CD4-positive, alpha-beta T cell treated with Interferon alpha-2 for 1 hour (primary cell): ENCODE data around the gene RCN1.
"Not testable (repeated sequence)": the region's sequence is repeated elsewhere in the genome, so short reads cannot be mapped to it uniquely, and the experiment has no call there.

Experiments used
- DNase-seq, 2 donors: peaks; one replicate each; pipeline ENCODE4 v3.0.0-alpha.2; 2020 to 2022

RCN1 gene

DNA sequence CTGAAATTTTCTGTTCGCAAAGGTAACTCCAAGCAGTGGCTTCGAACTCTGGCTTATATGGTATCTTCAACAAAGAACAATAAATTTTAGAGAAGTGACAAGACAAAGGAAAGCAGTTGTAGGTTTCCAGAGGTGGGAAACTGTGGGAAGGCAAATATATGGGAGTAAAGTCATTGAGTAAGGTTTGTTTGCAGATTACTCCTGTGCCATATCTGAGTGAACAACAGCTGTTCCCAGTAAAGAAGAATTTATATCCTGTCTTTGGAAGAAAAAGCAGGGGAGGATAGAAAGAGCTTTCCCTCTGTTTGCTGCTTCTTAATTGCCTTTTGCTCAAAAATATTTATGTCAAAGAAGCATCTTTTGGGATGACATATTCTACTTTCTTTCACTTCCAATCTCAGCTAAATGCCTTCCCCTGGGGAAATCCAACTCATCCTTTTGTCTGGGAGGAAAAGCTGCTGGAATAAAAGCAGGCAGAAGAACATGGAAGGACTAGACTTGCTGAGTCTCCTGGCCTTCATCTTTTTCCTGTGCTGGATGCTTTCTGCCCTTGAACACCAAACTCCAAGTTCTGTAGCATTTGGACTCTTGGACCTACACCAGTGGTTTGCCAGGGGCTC is 10.4 kb upstream of the RCN1 start:
- DNase-seq = no peak

- peak in 1 of 2 donors; percentile 6 for DNase-seq
These were observed 9.7 kb upstream of the RCN1 start for GRCh38 chr11:32081129-32081641.

DNA sequence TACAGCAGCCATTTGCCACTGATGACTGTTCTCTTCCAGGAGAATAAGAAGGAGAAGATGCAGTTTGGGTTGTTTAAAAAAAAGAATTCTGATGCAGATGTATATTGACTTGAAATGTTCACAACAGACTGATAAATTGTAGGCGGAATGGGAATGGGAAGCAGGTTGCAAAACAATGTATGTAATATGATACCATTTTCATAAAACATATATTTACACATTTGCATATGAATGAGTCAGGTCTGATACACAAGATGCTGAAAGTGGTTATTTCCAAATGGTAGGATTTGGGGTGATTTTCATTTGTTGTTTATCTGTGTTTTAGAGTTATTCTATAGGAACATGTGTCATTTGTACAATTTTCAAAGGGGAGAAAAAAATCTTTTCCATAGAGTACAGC is 9.0 kb upstream of the RCN1 start:
- DNase-seq = no peak

GRCh38 chr11:32082346-32082986 is 8.4 kb upstream of the RCN1 start:
- DNase-seq = no peak

- DNase-seq = no peak
These were observed 3.3 kb upstream of the RCN1 start for GRCh38 chr11:32087597-32087996.

DNA sequence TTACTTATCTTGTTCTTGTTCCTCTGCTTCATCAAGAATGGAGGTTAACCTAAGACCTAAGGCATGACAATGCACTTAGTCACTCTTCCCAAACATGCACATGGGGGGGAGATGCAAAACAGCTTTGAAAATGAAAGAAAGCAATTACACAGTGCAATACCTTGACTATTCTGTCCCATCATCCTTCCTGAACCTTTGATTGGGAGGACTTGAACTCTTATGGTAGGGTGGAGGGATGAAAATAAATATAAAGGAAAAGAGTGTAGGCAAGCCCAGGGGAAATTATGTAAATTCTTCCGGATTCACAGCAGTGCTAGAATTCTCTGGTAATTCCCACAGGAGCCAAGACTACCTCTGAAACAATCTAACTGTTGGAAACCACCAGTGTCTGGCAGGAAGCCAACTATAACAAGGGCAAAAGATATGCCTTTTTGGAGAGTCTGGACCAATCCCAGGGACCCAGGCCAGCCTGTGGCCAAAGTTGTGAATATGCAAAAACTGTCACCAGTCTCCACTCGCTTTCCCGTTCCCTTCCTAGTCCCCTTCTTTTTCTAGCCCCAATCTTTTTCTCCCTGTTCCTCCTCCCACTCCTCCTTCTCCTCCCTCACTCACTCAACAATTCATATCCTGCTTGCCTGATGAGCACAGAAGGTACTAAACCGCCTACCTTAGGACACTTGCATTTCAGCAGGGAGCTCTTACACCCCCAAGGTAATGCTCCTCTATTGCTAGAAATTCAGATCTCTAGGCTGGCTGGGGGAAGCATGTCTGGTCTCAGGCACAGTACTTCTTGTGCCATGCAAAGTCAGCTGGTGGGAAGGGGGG is 2.5 kb upstream of the RCN1 start:
- no peak for DNase-seq

DNA sequence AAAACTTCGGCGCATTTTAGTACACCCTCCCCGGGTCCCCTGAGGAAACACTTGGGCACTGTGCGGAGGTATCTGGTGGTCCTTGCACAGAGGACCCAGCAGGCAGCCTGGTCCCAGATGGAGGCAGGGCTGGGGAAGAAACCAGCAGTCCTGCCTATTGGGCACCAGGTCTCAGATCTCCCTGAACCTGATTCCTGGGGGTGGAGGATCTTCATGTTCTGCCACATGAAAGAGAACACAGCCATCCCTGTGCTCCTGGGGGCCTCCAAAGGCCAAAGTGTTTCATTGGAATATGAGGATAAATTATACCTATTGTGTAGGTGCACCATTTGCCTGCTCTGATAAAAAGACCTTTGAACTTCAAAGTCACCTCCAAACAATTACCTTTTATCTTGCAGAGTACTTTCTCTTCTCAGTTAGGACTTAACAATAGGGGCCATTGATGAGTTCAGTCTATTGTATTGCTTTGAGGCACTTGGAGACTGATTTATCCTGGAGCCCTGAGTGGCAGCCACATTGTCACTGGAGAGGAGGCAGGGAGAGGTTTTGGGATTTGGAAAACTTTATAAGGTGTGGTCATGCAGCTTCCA is 1.8 kb downstream of the RCN1 start:
- no peak for DNase-seq

- DNase-seq = no peak
These were observed 4.0 kb downstream of the RCN1 start for GRCh38 chr11:32094923-32095322.

GRCh38 chr11:32098142-32098903 is 7.4 kb downstream of the RCN1 start:
- DNase-seq = no peak

GRCh38 chr11:32099516-32099915 is 8.6 kb downstream of the RCN1 start:
- DNase-seq = no peak

DNA sequence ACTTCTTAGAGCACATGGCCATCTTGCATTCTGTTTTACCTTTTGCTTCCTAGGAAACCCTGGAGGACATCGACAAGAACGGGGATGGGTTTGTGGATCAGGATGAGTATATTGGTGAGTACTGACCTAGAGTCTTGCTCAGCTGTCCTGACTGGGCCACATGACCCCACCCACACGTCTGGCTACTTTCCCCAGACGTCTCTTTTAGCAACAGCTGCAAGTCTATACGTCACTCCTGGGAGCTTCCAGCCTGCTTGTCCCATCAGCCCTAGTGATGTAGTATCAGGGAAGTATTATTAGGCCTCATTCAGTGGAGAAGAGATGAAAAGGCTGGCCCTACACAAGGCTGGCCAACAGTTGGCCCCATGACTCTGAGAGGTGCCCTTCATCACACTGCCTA is 9.6 kb downstream of the RCN1 start:
- DNase-seq = no peak

DNA sequence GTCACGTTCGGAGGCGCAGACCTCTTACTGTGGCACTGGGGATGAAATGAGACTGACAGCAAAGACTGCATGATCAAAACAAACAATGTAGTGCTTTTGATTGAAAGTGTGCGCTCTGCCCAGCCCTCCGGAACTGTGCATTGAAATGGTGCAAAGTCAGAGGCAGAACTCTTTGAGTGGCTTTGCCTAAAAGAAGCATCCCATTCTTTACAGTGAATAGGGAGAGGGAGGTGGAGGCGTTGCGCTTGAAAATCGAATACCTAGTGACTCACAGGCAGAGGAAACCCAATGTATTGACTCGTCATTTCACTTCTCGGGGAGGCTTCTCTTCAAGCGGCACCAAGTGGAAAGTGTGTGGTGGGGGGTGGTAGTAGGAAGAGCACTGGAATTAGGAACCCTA is 10.9 kb downstream of the RCN1 start:
- no peak for DNase-seq

- DNase-seq = not testable (repeated sequence)
These were observed 12.3 kb downstream of the RCN1 start for GRCh38 chr11:32103121-32103719.

GRCh38 chr11:32103941-32104340 is 13.1 kb downstream of the RCN1 start:
- DNase-seq = no peak

GRCh38 chr11:32105871-32106560 is 15.1 kb downstream of the RCN1 start:
- no peak for DNase-seq

GRCh38 chr11:32107647-32108046 is 16.8 kb downstream of the RCN1 start:
- DNase-seq = no peak

DNA sequence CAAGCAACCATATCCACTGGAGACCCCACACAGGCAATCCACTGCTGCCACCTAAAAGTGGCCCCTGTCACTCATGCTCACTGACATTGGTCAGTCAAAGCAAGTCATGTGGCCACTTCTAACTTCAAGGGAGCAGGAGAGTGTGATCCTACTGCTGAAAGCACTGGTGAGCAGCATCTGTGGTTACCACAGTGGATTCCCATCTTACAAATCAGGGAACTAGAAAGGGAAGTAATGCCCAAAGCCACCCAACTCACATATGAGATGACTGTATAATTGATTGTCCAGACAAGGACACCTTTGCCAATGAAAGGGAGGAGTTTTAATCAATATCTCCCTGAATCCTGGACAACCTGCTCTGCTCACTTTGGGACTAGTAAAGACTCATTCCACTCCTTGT is 17.7 kb downstream of the RCN1 start:
- DNase-seq = no peak

DNA sequence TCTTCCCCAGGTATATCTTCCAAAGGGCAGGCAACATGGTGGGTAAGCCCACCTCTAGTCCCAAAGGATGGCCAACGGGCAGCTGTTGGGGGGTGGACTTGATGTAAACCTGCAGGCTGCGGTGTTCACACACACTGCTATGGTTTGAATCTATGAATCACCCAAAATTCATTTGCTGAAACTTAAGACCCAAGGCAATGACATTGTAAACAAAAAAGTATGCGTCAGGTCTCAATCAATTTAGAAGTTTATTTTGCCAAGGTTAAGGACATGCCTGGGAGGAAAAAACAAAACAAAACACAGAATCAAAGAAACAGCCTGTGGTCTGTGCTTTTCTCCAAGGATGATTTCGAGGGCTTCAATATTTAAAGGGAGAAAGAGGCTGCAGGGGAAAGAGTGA is 18.3 kb downstream of the RCN1 start:
- no peak for DNase-seq

DNA sequence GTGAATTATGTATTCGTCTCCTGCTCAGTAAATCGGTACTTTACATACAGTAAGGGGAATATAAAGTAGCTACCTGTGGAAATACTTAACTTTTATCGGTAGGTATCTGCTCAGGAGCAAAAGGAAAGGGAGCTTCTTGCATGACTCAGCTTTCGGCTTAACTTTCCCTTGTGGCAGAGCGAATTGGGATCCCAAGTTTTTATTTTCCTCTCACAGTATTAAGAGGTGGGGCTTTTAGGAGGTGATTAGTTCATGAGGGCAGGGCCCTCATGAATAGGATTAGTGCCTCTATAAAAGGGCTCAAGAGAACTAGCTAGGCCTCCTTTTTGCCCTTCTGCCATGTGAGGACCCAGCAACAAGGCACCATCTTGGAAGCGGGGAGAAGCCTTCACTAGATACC is 18.7 kb downstream of the RCN1 start:
- no peak for DNase-seq

DNA sequence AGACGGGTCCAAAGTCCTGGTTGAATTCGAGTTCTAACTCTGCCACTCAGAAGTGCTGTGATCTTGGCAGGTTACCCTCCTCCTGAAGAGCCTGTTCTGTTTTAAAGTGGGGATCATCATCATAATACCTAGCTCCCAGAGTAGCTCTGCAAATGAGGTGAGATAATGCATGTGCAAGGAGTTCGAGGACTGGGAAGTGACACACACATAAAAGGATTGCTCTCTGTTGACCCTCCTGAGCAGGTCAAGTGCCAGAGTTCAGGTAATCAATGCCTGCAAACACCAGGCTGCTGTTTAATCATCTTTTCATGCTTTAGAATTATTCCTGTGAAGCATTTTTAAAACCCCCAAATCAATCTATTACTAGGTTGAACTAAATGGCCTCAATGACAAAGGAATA is 19.9 kb downstream of the RCN1 start:
- DNase-seq = no peak

GRCh38 chr11:32113200-32113919 is 22.5 kb downstream of the RCN1 start:
- no peak for DNase-seq
